CD14-positive monocyte (primary cell): ENCODE results near the gene FBXL2. TPM values are rescaled to one million over a fixed set of nuclear protein-coding genes. Genes with fewer than 3 reads are reported as not detected.

Experiments
- DNase-seq, 3 donors: peaks; one replicate each; pipeline ENCODE4 v3.0.0-alpha.2; 2011 to 2022
- H2AFZ ChIP-seq: 2 replicates; pipeline ENCODE4 v1.6.0; 2012; ENCODE audit warnings: mild to moderate bottlenecking, low read depth, low read length, inconsistent platforms; ENCODE audit not compliant: insufficient read depth, poor library complexity, severe bottlenecking
- H3K27ac ChIP-seq, 2 donors: 1 replicate in 1 of 2; 2 replicates in 1 of 2; pipeline ENCODE4 v1.5.1; 2012 to 2013; ENCODE audit warnings: low read length in 2 of 2, control low read depth in 1 of 2, inconsistent platforms in 1 of 2, low read depth in 1 of 2, mild to moderate bottlenecking in 1 of 2
- H3K27me3 ChIP-seq, 2 donors: one replicate each; pipeline versions ENCODE4 v1.6.0 to v1.6.1; 2011 to 2013; ENCODE audit warnings: low read length in 2 of 2; ENCODE audit not compliant: control insufficient read depth in 2 of 2, insufficient read depth in 2 of 2
- H3K36me3 ChIP-seq, 2 donors: replicated peaks in 1 of 2; 1 replicate in 1 of 2; 2 replicates in 1 of 2; pipeline versions ENCODE4 v1.5.1 to v1.6.1; 2012 to 2013; ENCODE audit warnings: low read length in 2 of 2, control low read depth in 1 of 2, inconsistent platforms in 1 of 2, mild to moderate bottlenecking in 1 of 2; ENCODE audit not compliant: insufficient read depth in 2 of 2, control insufficient read depth in 1 of 2
- H3K4me1 ChIP-seq, 2 donors: 1 replicate in 1 of 2; 2 replicates in 1 of 2; pipeline versions ENCODE4 v1.5.1 to v1.6.1; 2012 to 2013; ENCODE audit warnings: low read length in 2 of 2, control low read depth in 1 of 2, inconsistent platforms in 1 of 2, mild to moderate bottlenecking in 1 of 2, moderate library complexity in 1 of 2; ENCODE audit not compliant: insufficient read depth in 2 of 2, control insufficient read depth in 1 of 2
- H3K4me2 ChIP-seq: replicated peaks from 2 replicates; pipeline ENCODE3; 2012; ENCODE audit warnings: low read length, moderate library complexity, mild to moderate bottlenecking; ENCODE audit not compliant: poor library complexity, severe bottlenecking; ENCODE audit errors: extremely low read depth
- H3K4me3 ChIP-seq, 3 experiments: fragments of 200-600 bp in 1 of 3; sonication (generic) in 1 of 3; replicated peaks in 1 of 3; 1 replicate in 2 of 3; 2 replicates in 1 of 3; pipeline ENCODE4 v1.5.1; 2011 to 2013; ENCODE audit warnings: low read length in 3 of 3, mild to moderate bottlenecking in 3 of 3, control low read depth in 2 of 3, low read depth in 2 of 3, inconsistent platforms in 1 of 3, moderate library complexity in 1 of 3
- H3K79me2 ChIP-seq: 2 replicates; pipeline ENCODE4 v1.6.0; 2012; ENCODE audit warnings: mild to moderate bottlenecking, control low read depth, inconsistent platforms, low read length, moderate library complexity; ENCODE audit not compliant: insufficient read depth
- H3K9ac ChIP-seq: 2 replicates; pipeline ENCODE4 v1.6.0; 2017; ENCODE audit warnings: low read length, mild to moderate bottlenecking; ENCODE audit not compliant: insufficient read depth, poor library complexity, severe bottlenecking
- H3K9me3 ChIP-seq, 2 donors: replicated peaks in 1 of 2; 1 replicate in 1 of 2; 2 replicates in 1 of 2; pipeline versions ENCODE4 v1.5.1 to v1.6.1; 2012 to 2013; ENCODE audit warnings: low read length in 2 of 2, control low read depth in 1 of 2; ENCODE audit not compliant: control insufficient read depth in 1 of 2, insufficient read depth in 1 of 2
- H4K20me1 ChIP-seq: 2 replicates; pipeline ENCODE4 v1.6.0; 2012; ENCODE audit warnings: mild to moderate bottlenecking, low read length, control low read depth, moderate library complexity; ENCODE audit not compliant: insufficient read depth
- H3K27ac Mint-ChIP-seq, 7 donors: one replicate each; pipeline ENCODE4 v1.8.0; 2020; ENCODE audit warnings: mild to moderate bottlenecking in 7 of 7, mixed read lengths in 7 of 7, moderate library complexity in 6 of 7, inconsistent platforms in 2 of 7
- H3K27me3 Mint-ChIP-seq, 3 donors: one replicate each; pipeline ENCODE4 v1.8.0; 2021 to 2022; ENCODE audit warnings: low read depth in 3 of 3, mild to moderate bottlenecking in 3 of 3, mixed read lengths in 3 of 3, moderate library complexity in 3 of 3, inconsistent platforms in 1 of 3
- H3K36me3 Mint-ChIP-seq, 2 donors: one replicate each; pipeline ENCODE4 v1.8.0; 2020; ENCODE audit warnings: mixed read lengths in 2 of 2, inconsistent platforms in 1 of 2, mild to moderate bottlenecking in 1 of 2
- H3K4me1 Mint-ChIP-seq: one replicate; pipeline ENCODE4 v1.8.0; 2020; ENCODE audit warnings: mild to moderate bottlenecking, mixed read lengths
- H3K4me3 Mint-ChIP-seq, 2 donors: one replicate each; pipeline ENCODE4 v1.8.0; 2020; ENCODE audit warnings: mild to moderate bottlenecking in 2 of 2, mixed read lengths in 2 of 2, moderate library complexity in 1 of 2
- H3K9me3 Mint-ChIP-seq, 7 donors: one replicate each; pipeline ENCODE4 v1.8.0; 2020 to 2022; ENCODE audit warnings: mixed read lengths in 7 of 7, mild to moderate bottlenecking in 6 of 7, moderate library complexity in 6 of 7, inconsistent platforms in 2 of 7
- CTCF ChIP-seq: fragments of 200-600 bp; IDR thresholded peaks from one replicate; pipeline ENCODE4 v1.8.0; 2022; ENCODE audit warnings: antibody characterized with exemption, mild to moderate bottlenecking
- WGBS: methylation state at CpG from one replicate; pipeline ENCODE4 v1.1.5; 2013; ENCODE audit warnings: missing lambda C conversion rate; ENCODE audit not compliant: insufficient coverage; 5-methylcytosine and 5-hydroxymethylcytosine counted together
- intact Hi-C, 2 donors: fragments of 100-400 bp; cut with micrococcal nuclease; formaldehyde crosslinking; loops; one replicate each; pipeline versions ENCODE4 v1.15.0 to v1.15.1; 2023
- polyA plus RNA-seq, 3 donors: library from polyadenylated mRNA; depleted of rRNA in 1 of 3; unstranded in 2 of 3; stranded (reverse) in 1 of 3; fragments of 300-500 nt in 2 of 3; fragments of >200 nt in 1 of 3; fragmentation: Illumina TruSeq in 2 of 3; gene quantifications; 1 replicate in 2 of 3; 2 replicates in 1 of 3; pipeline ENCODE4 v1.2.3, GENCODE V29; 2012 to 2021

Gene FBXL2
- polyA plus RNA-seq, 3 donors, result not detected

- no peak overlapping the region for H3K27ac ChIP-seq
- Mint-ChIP-seq H3K27me3 (peaks cover 4 to 6% (median 5%) of the 10 kb centered on the region in 3 donors), H3K4me3 (peak overlapping the region in 1 of 2 donors; percentile 7), H3K4me1 (no peaks in the 10 kb centered on the region), H3K36me3 (no peaks in the 10 kb centered on the region), H3K27ac (no peak overlapping the region), H3K9me3 (no peaks in the 10 kb centered on the region)
- no peaks in the 10 kb centered on the region for H3K4me1 ChIP-seq
- H3K4me2 ChIP-seq, result no peak overlapping the region
- no peaks in the 10 kb centered on the region for H3K9me3 ChIP-seq
- intact Hi-C loops, result no loop called here
- H3K4me3 ChIP-seq, result no peak overlapping the region
- H2AFZ ChIP-seq, result no peak overlapping the region
- WGBS, result 93% methylated on average over 2 of the region's 4 CpGs
- no peaks in the 10 kb centered on the region for H3K36me3 ChIP-seq
- H3K9ac ChIP-seq, result no peak overlapping the region
- DNase-seq, result no peak
- no peaks in the 10 kb centered on the region for H3K27me3 ChIP-seq
- no peaks in the 10 kb centered on the region for H3K79me2 ChIP-seq
- no peak for TF ChIP-seq CTCF
- H4K20me1 ChIP-seq, result no peaks in the 10 kb centered on the region
Observed at GRCh38 chr3:33358172-33358781, 81.0 kb downstream of the FBXL2 start.

- H3K4me3 ChIP-seq, result no peak overlapping the region
- no peaks in the 10 kb centered on the region for H3K9me3 ChIP-seq
- DNase-seq, result no peak
- no peak overlapping the region for H3K27ac ChIP-seq
- no CpG with 5 or more reads among the region's 1 CpG for WGBS
- no peak overlapping the region for H3K27ac Mint-ChIP-seq
- H2AFZ ChIP-seq, result no peak overlapping the region
- H3K9ac ChIP-seq, result no peak overlapping the region
- no peaks in the 10 kb centered on the region for H3K36me3 Mint-ChIP-seq
- H3K4me3 Mint-ChIP-seq, result no peak overlapping the region
- H3K27me3 ChIP-seq, result no peaks in the 10 kb centered on the region
- no peaks in the 10 kb centered on the region for H3K4me1 Mint-ChIP-seq
- no peaks in the 10 kb centered on the region for H3K36me3 ChIP-seq
- H3K9me3 Mint-ChIP-seq, result no peaks in the 10 kb centered on the region
- H3K4me2 ChIP-seq, result no peak overlapping the region
- no peak for TF ChIP-seq CTCF
- no peaks in the 10 kb centered on the region for H4K20me1 ChIP-seq
- peaks cover 2 to 6% (median 4%) of the 10 kb centered on the region in 3 donors for H3K27me3 Mint-ChIP-seq
- no peaks in the 10 kb centered on the region for H3K79me2 ChIP-seq
- intact Hi-C loops, result no loop called here
- no peaks in the 10 kb centered on the region for H3K4me1 ChIP-seq
Observed at GRCh38 chr3:33360136-33360825, 83.0 kb downstream of the FBXL2 start.
